ENCODE measurements around the gene CDC7. TPM values are rescaled to one million over a fixed set of nuclear protein-coding genes. Genes with fewer than 3 reads are reported as not detected.
A peak's percentile ranks its signal among the peaks of the same experiment; 100 is the strongest.
"Not testable (repeated sequence)": the region's sequence is repeated elsewhere in the genome, so short reads cannot be mapped to it uniquely, and the experiment has no call there.

The CDC7 gene
- total RNA-seq, result 5.2 and 6.5 TPM in 2 replicates

DNA sequence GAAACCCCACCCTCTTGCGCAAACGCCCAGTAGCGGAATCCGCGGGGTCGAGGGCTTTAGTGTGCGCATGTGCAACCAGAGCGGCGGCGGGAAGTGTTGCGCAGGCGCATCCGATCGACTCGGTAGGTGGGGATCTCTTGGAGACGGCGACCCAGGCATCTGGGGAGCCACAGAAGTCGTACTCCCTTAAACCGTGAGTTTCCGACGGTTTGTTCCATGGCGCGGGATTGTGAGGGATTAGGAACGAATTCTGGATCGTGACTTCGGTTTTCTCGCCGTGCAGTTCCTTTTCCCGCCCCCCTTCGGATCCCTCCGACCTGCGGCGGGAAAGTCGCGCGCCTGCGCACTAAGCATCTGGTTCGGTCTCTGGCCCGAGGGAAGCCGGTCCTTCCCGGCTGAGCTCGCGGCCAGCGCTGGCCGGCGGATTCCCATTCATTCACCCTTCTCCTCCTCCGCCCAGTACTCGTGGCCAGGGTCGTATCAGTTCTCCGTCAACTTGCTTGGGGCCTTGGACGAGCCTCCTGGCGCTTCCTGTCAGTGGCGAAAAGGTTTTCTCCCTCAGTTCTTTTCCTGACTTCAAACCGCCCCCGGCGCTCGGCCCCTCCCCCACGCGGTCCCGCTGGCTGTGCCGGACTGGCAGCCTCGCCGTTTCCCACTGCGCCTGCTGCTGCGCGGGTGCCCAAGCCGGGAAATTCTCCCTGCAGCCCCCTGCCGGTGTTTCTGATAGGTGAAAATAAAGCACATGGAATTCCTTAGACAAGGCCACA is at the start of gene CDC7:
CDC7 (plus strand) TSS at position 96 of the 767 bp plus-strand sequence. CDS start 866 bp downstream, outside the sequence.
- peak; percentile 94 for DNase-seq (ENCODE audit: low read depth)
- TF ChIP-seq, protein P1, sequence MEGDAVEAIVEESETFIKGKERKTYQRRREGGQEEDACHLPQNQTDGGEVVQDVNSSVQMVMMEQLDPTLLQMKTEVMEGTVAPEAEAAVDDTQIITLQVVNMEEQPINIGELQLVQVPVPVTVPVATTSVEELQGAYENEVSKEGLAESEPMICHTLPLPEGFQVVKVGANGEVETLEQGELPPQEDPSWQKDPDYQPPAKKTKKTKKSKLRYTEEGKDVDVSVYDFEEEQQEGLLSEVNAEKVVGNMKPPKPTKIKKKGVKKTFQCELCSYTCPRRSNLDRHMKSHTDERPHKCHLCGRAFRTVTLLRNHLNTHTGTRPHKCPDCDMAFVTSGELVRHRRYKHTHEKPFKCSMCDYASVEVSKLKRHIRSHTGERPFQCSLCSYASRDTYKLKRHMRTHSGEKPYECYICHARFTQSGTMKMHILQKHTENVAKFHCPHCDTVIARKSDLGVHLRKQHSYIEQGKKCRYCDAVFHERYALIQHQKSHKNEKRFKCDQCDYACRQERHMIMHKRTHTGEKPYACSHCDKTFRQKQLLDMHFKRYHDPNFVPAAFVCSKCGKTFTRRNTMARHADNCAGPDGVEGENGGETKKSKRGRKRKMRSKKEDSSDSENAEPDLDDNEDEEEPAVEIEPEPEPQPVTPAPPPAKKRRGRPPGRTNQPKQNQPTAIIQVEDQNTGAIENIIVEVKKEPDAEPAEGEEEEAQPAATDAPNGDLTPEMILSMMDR (IDR thresholded peaks at IDR 0.05; ENCODE audit: insufficient read depth, low read depth, low read length), result peak; percentile 51

DNA sequence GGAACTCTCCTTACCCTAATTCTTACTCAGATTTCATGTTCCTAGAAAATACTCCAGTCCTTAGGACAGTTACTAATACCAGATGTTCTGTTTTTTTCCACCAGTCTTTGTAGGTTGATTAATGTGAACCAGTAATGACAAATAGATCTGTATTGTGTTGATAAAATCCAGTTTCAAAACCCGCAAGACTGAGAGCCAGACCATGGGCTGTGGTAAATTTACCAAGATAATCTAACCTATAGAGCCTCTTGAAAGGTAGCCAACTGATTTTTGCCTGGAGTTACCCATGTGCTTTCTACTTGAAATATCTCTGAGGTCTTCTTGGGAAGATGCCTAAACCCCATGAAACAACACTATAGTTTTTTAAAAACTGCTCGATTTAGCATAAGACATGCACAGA is 46.5 kb upstream of the CDC7 start:
- no peak for DNase-seq (ENCODE audit: low read depth)
- TF ChIP-seq, protein P1 (IDR thresholded peaks at IDR 0.05; ENCODE audit: insufficient read depth, low read depth, low read length), result no peak

More for the DNA sequence above, at the start of gene CDC7:
- peak within 1 kb of the TSS; percentile 90 for H3K4me3 ChIP-seq (ENCODE audit: low read depth, low read length)

DNA sequence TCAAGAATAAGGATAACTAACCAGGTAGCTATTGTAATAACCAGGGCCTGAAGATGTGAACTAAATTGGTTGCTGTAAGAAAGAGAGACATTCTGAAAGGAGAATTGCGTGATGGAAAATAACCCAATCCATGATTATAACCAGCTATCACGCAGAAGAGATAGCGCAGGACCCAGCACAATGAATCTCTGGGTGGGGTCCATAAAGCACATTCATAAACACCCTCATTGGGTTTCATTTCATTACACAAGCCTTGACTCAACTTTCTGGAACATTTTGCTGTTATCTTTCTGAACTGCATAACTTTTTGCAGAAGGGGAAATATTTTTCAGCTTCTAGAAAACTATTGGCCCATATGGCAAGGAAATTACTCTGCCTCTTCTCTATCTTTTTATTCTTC is 45.3 kb upstream of the CDC7 start:
- DNase-seq (ENCODE audit: low read depth), result no peak
- H3K4me3 ChIP-seq (ENCODE audit: low read depth, low read length), result no peak overlapping the region
- TF ChIP-seq, protein P1 (IDR thresholded peaks at IDR 0.05; ENCODE audit: insufficient read depth, low read depth, low read length), result no peak

More for the DNA sequence above, 46.5 kb upstream of the CDC7 start:
- H3K4me3 ChIP-seq (ENCODE audit: low read depth, low read length), result no peak overlapping the region

DNA sequence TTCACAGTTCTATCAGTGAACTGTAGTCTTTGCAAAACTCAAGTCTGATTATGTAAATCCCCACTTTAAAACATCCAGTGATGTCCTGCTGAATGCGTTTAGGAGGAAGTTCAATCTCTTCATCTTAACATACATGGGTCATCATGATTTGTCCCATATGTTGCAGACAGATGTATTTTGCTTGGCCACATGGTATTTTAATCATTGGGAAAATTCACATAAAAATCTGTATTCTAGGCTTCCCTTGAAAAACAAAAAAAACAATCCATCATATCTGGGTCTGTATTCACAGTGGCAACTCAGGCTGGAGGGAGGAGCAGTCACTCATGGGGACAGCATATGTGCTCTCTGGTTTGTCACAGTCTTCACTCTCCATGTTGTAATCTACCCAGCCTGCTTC is 44.8 kb upstream of the CDC7 start:
- TF ChIP-seq, protein P1 (IDR thresholded peaks at IDR 0.05; ENCODE audit: insufficient read depth, low read depth, low read length), result no peak
- no peak for DNase-seq (ENCODE audit: low read depth)
- no peak overlapping the region for H3K4me3 ChIP-seq (ENCODE audit: low read depth, low read length)

DNA sequence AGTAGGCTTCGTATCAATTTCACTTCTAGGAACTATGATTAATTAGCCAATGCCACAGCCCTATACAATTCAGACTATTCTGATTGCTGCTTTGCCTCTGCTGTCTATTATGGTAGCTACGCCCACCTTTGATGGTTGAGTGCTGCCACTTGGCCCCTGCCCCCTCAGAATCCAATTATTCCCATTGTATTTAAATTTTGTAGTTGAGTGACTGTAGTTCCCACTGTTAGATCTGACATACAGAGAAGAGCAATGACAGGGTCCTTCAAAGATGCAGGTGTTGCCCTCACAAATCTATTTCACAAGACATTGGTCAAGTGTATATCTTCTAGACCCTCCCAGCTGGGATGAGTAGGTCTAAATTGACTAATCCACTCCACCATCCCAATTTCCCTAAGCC is 35.3 kb upstream of the CDC7 start:
- not testable (repeated sequence) for DNase-seq (ENCODE audit: low read depth)

DNA sequence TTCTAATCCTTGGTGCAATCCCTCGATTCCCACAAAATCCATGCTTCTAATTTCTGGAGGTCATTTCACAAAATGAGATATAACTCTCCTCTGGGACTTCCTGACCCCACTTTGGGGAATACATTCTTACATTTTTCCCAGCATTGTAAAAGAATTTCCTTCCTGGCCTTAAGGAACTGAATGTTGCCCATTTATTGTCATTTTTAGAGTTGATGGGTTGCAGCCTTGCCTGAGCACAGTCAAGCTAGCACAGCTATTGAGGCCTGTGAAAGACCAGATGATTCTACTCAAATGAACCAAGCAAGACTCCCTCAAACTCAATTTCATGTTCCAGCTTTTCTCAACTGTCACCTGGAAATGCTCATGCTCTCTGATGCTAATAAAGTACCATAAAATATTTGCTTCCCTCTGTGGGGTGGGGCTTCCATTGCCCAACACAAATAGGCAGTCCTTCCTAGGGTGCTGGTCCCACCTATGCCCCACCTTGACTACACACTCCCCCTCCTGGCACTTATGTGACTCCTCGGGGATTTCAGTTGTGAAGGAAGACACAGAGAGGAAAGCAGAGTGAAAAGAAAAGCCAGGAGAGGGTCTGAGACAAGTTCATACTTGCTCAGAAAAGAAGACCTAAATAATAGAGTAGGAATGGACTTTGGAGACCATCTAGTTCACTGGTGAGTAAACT is 24.0 kb upstream of the CDC7 start:
- no peak overlapping the region for H3K4me3 ChIP-seq (ENCODE audit: low read depth, low read length)
- DNase-seq (ENCODE audit: low read depth), result peak; percentile 11
- TF ChIP-seq, protein P1 (IDR thresholded peaks at IDR 0.05; ENCODE audit: insufficient read depth, low read depth, low read length), result no peak

More for the DNA sequence above, 35.3 kb upstream of the CDC7 start:
- not testable (repeated sequence) for H3K4me3 ChIP-seq (ENCODE audit: low read depth, low read length)

DNA sequence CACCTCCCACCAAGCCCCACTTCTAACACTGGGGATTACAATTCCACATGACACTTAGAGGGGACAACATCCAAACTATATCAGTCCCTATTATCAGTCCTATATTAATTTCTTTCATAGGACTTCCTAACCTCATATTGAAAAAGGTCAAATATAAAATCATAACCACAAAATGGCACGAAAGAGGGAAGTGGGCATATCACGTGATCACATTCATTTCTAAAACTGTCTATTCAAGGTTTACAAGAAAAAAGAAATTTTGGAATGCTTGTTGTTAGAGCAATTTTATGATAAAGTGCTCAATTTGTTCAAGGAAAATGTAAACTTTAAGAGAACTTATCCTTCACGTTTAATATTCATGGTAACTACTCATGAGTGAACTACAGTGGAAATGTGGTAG is 13.2 kb upstream of the CDC7 start:
- DNase-seq (ENCODE audit: low read depth), result no peak
- no peak overlapping the region for H3K4me3 ChIP-seq (ENCODE audit: low read depth, low read length)
- TF ChIP-seq, protein P1 (IDR thresholded peaks at IDR 0.05; ENCODE audit: insufficient read depth, low read depth, low read length), result no peak

All from fibroblast of villous mesenchyme (primary cell).